ENCODE data around the gene SCAMP2. TPM values are rescaled to one million over a fixed set of nuclear protein-coding genes. Genes with fewer than 3 reads are reported as not detected.
"Not testable (repeated sequence)": the region's sequence is repeated elsewhere in the genome, so short reads cannot be mapped to it uniquely, and the experiment has no call there.

Gene SCAMP2, protein sequence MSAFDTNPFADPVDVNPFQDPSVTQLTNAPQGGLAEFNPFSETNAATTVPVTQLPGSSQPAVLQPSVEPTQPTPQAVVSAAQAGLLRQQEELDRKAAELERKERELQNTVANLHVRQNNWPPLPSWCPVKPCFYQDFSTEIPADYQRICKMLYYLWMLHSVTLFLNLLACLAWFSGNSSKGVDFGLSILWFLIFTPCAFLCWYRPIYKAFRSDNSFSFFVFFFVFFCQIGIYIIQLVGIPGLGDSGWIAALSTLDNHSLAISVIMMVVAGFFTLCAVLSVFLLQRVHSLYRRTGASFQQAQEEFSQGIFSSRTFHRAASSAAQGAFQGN
- polyA plus RNA-seq (ENCODE audit: insufficient read length in 12 of 12) = 10 to 100 TPM in 11 of 12 donors, not detected in 1; 50.4 to 76.1 (median 60.3) TPM
- long read RNA-seq, donor 1, transcript SCAMP2-201 (9 exons, 2,453 nt) = major isoform, 58 of 110 reads
- long read RNA-seq, donor 1, partial matches to known transcripts = 49 of 110 reads
- long read RNA-seq, donor 1, other reads (novel, unspliced or antisense) = 0 of 110 reads
- long read RNA-seq, donor 2, transcript SCAMP2-201 (9 exons, 2,453 nt) = major isoform, 27 of 31 reads
- long read RNA-seq, donor 2, partial matches to known transcripts = 0 of 31 reads
- long read RNA-seq, donor 2, other reads (novel, unspliced or antisense) = 0 of 31 reads
- long read RNA-seq, donor 3, transcript SCAMP2-201 (9 exons, 2,453 nt) = major isoform, 15 of 20 reads
- long read RNA-seq, donor 3, partial matches to known transcripts = 5 of 20 reads
- long read RNA-seq, donor 3, other reads (novel, unspliced or antisense) = 0 of 20 reads
- long read RNA-seq, donor 4, transcript SCAMP2-201 (9 exons, 2,453 nt) = major isoform, 6 of 13 reads
- long read RNA-seq, donor 4, partial matches to known transcripts = 6 of 13 reads
- long read RNA-seq, donor 4, other reads (novel, unspliced or antisense) = 0 of 13 reads
- long read RNA-seq, donor 5, transcript SCAMP2-201 (9 exons, 2,453 nt) = major isoform, 32 of 43 reads
- long read RNA-seq, donor 5, partial matches to known transcripts = 8 of 43 reads
- long read RNA-seq, donor 5, other reads (novel, unspliced or antisense) = 0 of 43 reads
- long read RNA-seq, donor 6, transcript SCAMP2-201 (9 exons, 2,453 nt) = major isoform, 9 of 10 reads
- long read RNA-seq, donor 6, partial matches to known transcripts = 0 of 10 reads
- long read RNA-seq, donor 6, other reads (novel, unspliced or antisense) = 0 of 10 reads
- long read RNA-seq, donor 7, transcript SCAMP2-201 (9 exons, 2,453 nt) = major isoform, 17 of 23 reads
- long read RNA-seq, donor 7, partial matches to known transcripts = 6 of 23 reads
- long read RNA-seq, donor 7, other reads (novel, unspliced or antisense) = 0 of 23 reads
- long read RNA-seq, donor 8, transcript SCAMP2-201 (9 exons, 2,453 nt) = major isoform, 27 of 33 reads
- long read RNA-seq, donor 8, partial matches to known transcripts = 5 of 33 reads
- long read RNA-seq, donor 8, other reads (novel, unspliced or antisense) = 0 of 33 reads
- long read RNA-seq, donor 9, transcript SCAMP2-201 (9 exons, 2,453 nt) = major isoform, 22 of 23 reads
- long read RNA-seq, donor 9, partial matches to known transcripts = 0 of 23 reads
- long read RNA-seq, donor 9, other reads (novel, unspliced or antisense) = 0 of 23 reads
- long read RNA-seq, donor 10, transcript SCAMP2-201 (9 exons, 2,453 nt) = major isoform, 23 of 24 reads
- long read RNA-seq, donor 10, partial matches to known transcripts = 0 of 24 reads
- long read RNA-seq, donor 10, other reads (novel, unspliced or antisense) = 0 of 24 reads
- long read RNA-seq, donor 11, transcript SCAMP2-201 (9 exons, 2,453 nt) = major isoform, 22 of 22 reads
- long read RNA-seq, donor 11, partial matches to known transcripts = 0 of 22 reads
- long read RNA-seq, donor 11, other reads (novel, unspliced or antisense) = 0 of 22 reads

GRCh38 chr15:74873036-74873755 lies at the start of gene SCAMP2:
Gene SCAMP2, minus strand, starts transcription at chr15:74873365. Its CDS starts 110 bp downstream, at chr15:74873255.
- peak; percentile 96 for DNase-seq

GRCh38 chr15:74920456-74920855 lies 47.3 kb upstream of the SCAMP2 start:
- DNase-seq = no peak

DNA sequence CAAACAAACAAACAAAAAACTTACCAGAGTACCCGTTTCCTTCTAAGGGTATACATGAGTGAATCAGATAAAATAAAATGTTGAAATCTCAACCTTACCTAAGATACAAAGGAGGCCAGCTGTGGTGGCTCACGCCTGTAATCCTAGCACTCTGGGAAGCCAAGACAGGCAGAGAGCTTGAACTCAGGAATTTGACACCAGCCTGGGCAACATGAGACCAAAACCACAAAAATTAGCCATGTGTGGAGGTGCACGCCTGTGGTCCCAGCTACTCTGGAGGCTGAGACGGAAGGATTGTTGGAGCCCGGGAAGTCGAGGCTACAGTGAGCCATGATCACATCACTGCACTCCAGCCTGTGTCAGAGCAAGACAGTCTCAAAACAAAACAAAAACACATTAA lies 44.5 kb upstream of the SCAMP2 start:
- DNase-seq = no peak

- DNase-seq = not testable (repeated sequence)
Observed at GRCh38 chr15:74913799-74914198, 40.6 kb upstream of the SCAMP2 start.

DNA sequence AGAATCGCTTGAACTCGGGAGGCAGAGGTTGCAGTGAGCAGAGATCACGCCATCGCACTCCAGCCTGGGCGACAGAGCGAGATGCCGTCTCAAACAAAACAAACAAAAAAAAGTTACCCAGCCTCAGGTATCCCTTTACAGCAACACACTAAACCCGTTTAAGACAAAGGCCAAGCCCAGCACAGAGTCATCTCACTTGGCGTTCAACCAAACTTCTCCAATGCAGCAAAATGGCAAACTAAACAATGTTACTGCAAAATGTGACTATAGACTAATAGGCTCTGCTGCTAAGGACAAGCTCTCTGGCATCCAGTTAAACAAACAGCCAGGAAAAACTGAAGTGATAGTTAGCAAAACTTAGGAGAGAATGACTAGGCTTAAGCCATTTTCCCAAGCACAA lies 39.9 kb upstream of the SCAMP2 start:
- no peak for DNase-seq

GRCh38 chr15:74908635-74909034 lies 35.5 kb upstream of the SCAMP2 start:
- DNase-seq = no peak

DNA sequence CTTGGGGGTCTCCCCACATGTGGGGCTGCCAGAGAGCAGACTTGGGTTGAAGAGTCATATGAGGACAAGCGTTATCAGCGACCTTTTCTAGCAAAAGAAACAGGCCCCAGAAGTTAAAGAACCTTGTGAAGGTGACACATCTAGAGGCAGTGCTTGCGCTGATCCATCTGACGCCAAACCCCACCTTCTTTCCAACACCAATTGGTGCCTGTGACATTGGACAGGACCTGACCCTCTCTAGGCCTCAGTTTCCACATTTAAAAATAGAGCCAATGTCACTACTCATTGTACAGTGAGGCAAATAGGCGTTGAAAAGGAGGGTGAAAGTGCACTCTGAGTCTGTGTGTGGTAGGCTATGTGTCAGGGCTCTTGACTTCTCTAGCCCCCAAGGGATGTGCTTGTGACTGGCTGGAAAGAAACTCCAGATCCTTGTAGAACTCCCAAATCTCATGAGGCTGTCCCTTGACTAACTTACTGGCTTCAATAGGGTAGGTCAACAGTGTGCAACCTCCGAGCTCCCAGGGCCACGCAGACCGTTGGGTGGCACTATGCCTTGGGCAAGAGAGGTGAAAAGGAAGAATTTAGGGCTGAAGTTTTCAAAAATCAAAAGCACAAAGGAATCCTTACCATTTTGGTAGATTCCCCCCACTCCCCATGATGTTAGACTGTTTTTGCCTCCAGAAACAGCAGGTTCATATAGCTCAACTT lies 34.2 kb upstream of the SCAMP2 start:
- no peak for DNase-seq

DNA sequence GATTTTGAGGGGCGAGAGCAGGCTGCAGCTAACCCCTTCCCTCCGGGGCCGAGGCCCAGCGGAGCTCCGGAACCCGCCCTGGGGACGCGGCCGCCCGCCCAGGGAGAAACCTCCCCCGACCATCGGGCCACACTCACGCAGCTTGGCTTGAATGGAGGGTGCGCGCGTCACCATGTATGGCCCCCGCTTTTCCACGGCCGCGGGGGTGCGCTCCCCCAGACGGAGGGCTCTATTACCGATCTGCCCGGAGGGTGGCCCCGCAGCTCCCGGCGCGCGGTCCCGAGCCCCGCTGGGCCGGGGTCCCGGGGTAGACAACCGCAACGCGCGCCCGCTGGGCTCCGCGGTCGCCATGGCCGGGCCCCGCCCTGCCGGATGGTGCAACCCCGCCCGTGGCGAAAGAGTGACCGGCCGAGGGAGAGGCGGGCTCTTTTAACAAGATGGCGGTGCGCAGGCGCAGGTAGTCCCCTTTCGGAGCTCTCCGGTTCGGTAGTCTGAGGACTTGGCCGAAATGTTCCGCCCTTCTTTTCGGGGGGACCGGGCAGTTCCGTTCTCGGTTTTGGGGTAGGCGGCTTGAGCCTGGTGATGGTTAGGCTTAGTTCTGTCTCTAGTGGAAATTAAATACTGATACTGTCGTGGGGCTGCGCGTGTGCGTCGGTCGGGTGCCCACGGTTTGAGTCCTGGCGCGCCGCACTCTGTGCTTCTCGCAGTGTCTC lies 33.4 kb upstream of the SCAMP2 start, which contains the start of gene FAM219B:
FAM219B (minus strand) TSS at position 402 of the 713 bp plus-strand sequence; CDS start at position 351, 51 bp downstream.
- DNase-seq = peak; percentile 91

- DNase-seq = peak; percentile 27
Observed at GRCh38 chr15:74906067-74906449, 32.9 kb upstream of the SCAMP2 start.

DNA sequence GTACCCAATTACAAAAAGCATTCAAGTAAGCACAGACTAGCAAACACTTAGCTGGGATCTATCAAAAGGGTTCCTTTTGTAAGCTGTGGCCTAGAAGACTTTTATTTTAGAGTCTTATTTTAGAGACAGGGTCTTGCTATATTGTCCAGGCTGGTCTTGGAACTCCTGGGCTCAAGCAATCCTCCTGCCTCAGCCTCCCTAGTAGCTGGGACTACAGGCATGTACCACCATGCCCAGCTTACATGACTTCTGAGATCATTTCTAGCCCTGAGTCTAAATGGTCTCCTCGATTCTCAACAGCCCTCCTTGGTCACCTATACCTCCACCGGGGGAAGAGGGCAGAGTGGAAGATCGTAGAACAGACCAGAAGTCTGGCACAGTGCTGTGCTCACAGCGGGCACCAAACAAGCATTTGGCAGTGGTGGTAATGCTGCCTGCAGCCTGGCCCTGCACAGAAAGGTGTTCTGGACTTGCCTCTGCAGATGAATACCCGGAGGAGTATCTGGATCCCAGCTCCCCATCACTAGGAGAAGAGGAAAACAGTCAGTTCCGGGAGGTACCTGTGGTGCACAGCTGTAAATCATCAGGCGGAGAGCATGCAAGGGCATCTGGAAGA lies 31.1 kb upstream of the SCAMP2 start:
- DNase-seq = no peak

DNA sequence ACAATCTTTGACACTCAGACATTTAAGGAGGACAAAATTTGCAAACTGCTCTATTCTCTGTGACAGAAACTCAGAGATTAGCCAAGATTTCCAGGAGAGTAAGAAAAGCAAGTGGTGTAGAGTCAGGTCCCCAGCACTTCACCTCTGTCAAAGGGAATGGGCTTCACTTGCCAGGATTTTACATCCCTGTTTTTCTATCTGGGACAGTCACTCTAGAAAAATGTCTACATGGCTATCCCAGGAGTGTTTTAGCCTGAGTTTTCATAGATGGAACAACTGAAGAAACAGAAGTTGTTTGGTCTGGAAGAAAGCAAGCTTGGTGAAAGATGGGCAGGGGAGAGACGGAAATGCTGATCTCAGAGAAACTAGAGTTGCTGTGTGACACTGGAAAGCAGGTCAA lies 30.5 kb upstream of the SCAMP2 start:
- no peak for DNase-seq

DNA sequence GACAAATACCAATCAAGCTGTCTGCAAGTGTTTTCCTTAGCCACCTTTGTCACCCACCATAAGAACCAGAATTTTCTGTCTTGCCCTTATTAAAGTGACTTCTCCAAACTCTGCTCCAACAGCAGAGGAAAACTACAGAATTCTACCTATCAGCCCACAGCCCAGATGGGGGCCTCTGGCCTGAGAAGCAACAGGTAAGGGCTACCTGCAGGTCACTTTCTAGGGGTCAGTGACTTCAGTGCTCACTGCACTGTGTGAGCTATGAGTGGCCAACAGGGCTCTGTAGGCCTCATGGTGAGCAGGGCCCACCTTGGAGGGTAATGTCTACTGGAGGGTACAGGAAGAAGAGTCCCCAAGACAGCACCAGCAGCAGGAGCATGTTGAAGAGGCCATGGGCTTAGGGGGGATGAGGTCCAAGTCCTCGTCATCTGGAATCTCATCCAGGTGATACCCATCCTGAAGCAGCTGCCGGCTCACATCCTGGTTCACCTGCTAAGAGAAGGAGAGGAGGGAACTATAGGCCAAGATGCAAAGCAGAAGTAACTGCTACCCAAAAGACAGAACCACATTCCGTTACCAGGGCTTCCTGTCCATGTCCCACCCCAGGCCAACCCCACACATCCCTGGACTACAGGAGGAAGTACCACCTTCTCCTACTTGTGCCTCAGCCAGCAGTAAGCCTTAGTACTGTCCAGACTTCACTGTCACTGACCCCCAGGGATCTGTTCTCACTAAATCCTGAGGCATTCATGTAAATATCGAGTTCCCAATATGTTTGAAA lies 29.3 kb upstream of the SCAMP2 start:
- no peak for DNase-seq

DNA sequence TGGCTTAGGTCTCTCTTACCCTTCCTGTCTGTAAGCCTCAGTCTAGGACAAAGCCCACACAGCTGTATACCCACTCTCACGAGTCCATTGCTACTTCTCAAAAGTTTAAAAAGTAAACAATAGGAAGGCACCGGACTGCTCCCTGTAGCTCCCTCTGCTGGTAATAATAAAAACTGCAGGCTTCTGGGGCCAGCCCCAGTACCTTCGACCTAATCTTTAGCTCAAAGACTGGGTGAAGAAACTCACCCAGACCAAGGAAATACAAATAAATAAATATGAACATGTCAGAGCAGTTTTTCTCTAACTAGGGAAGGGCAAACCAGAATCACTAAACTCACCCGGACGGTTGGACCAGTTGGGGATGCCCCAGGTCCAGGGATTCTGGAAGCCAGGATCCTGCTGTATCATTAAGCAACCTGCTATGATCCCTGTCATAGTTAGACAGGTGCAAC lies 28.5 kb upstream of the SCAMP2 start:
- DNase-seq = peak; percentile 63

DNA sequence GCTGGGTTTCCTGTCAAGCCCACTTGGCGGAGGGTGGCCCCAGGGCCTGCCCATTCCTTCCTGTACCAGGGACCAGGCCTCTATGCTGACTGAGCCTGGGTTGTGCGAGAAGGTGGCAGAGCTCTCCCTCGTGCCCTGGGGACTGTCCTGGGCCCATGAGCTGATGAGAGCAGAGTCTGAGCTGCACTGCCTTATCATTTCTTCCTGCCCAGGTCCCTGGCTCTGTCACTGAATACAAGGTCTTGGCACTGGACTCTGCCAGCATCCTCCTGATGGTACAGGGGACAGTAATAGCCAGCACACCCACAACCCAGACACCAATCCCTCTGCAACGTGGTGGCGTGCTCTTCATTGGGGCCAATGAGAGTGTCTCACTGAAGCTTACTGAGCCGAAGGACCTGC lies 24.1 kb upstream of the SCAMP2 start:
- no peak for DNase-seq

DNA sequence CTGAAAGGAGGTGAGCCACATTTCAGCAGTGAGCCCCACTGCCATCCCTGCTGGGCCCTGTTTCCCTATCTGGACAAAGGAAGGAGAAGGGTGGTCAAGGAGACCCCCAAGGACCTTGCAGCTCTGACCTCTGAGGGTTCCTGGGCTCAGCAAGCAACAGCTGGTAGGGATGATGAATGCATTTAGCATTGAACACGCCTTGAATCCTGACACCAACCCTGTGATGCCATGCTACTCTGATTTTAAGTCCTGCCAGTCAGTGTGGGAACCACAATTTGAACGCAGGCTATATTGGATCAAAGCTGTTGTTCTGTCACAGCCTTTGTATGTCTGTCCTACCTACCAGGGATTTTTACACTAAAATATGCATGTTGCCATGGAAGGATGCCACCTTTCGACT lies 23.2 kb upstream of the SCAMP2 start:
- no peak for DNase-seq

DNA sequence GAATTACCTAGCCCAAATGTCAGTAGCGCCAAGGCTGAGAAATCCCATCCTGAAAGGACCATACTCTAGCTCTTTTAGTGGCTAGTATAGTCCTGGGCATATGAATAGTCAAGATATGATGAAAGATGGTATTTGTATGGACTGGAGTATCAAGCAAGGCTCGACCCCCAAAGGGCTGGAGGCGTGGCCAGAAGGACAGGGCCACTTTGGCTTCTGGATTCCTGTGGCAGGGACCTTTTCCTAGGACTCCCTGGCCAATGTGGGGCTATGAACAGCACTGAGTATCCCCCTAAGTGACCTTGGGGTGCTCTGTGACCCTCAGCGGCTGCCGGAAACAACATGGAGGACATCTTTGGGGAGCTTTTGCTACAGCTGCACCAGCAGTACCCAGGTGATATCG lies 22.7 kb upstream of the SCAMP2 start:
- no peak for DNase-seq

- not testable (repeated sequence) for DNase-seq
Observed at GRCh38 chr15:74894383-74894782, 21.2 kb upstream of the SCAMP2 start.

All from muscle of arm (tissue), 14 donors.